Neural cell (in vitro differentiated cells): Measurements from ENCODE around the gene GNG7. TPM values are rescaled to one million over a fixed set of nuclear protein-coding genes. Genes with fewer than 3 reads are reported as not detected.

Experiments used
- H2AFZ ChIP-seq: fragments of 200-600, 300-800 bp; sonication (generic), shearing (Covaris generic); 2 replicates; pipeline ENCODE4 v1.6.0; 2014; ENCODE audit warnings: low read depth, mild to moderate bottlenecking, antibody characterized with exemption, low read length, moderate library complexity
- H3F3A ChIP-seq: fragments of 200-600 bp; shearing (Covaris generic); 2 replicates; pipeline ENCODE4 v1.6.1; 2016; ENCODE audit warnings: mild to moderate bottlenecking, moderate library complexity, mixed read lengths, antibody characterized with exemption, low read length; ENCODE audit not compliant: insufficient read depth, poor library complexity, severe bottlenecking
- H3K27ac ChIP-seq: fragments of 200-600, 300-800 bp; sonication (generic), shearing (Covaris generic); 2 replicates; pipeline ENCODE4 v1.5.1; 2014; ENCODE audit warnings: mild to moderate bottlenecking, low read length, moderate library complexity
- H3K27me3 ChIP-seq: fragments of 300-800, 200-600 bp; sonication (generic), shearing (Covaris generic); 2 replicates; pipeline ENCODE4 v1.6.0; 2014; ENCODE audit warnings: mild to moderate bottlenecking, low read depth, low read length, moderate library complexity; ENCODE audit not compliant: insufficient read depth
- H3K36me3 ChIP-seq: fragments of 300-800, 200-600 bp; sonication (generic), shearing (Covaris generic); 2 replicates; pipeline ENCODE4 v1.5.1; 2014; ENCODE audit warnings: mild to moderate bottlenecking, antibody characterized with exemption, low read length, moderate library complexity; ENCODE audit not compliant: insufficient read depth
- H3K4me2 ChIP-seq: fragments of 300-800, 200-600 bp; sonication (generic), shearing (Covaris generic); 2 replicates; pipeline ENCODE4 v1.6.0; 2014; ENCODE audit warnings: mild to moderate bottlenecking, low read length
- H3K4me3 ChIP-seq: fragments of 300-800, 200-600 bp; sonication (generic), shearing (Covaris generic); 2 replicates; pipeline ENCODE4 v1.5.1; 2014; ENCODE audit warnings: mild to moderate bottlenecking, low read length, moderate library complexity
- H3K79me2 ChIP-seq: fragments of 200-600 bp; shearing (Covaris generic); replicated peaks from 2 replicates; pipeline ENCODE4 v1.6.0; 2014; ENCODE audit warnings: mild to moderate bottlenecking, low read length, moderate library complexity; ENCODE audit not compliant: insufficient read depth
- H3K9ac ChIP-seq: fragments of 300-800, 200-600 bp; sonication (generic), shearing (Covaris generic); 2 replicates; pipeline ENCODE4 v1.6.1; 2016; ENCODE audit warnings: mild to moderate bottlenecking, low read length, mixed read lengths
- H3K9me2 ChIP-seq: fragments of 200-600 bp; shearing (Covaris generic); 2 replicates; pipeline ENCODE4 v1.6.1; 2016; ENCODE audit warnings: mild to moderate bottlenecking, low read length, mixed read lengths; ENCODE audit not compliant: insufficient read depth
- H3K9me3 ChIP-seq: fragments of 200-600, 300-800 bp; sonication (generic), shearing (Covaris generic); 2 replicates; pipeline ENCODE4 v1.6.1; 2016; ENCODE audit warnings: mild to moderate bottlenecking, mixed run types, low read length, moderate library complexity, mixed read lengths
- H4K20me1 ChIP-seq: fragments of 200-600 bp; shearing (Covaris generic); 2 replicates; pipeline ENCODE4 v1.6.1; 2016; ENCODE audit warnings: mild to moderate bottlenecking, mixed run types; ENCODE audit not compliant: insufficient read depth
- EP300 ChIP-seq: fragments of 450-650 bp; conservative IDR thresholded peaks from 2 replicates; pipeline ENCODE4 v1.6.1; 2014; ENCODE audit warnings: antibody characterized with exemption, mild to moderate bottlenecking, moderate library complexity; ENCODE audit not compliant: poor library complexity, severe bottlenecking
- EZH2 ChIP-seq: fragments of 200-600, 300-800 bp; shearing (Covaris generic), sonication (generic); IDR thresholded peaks from 2 replicates; pipeline ENCODE4 v1.6.1; 2014; ENCODE audit warnings: antibody characterized with exemption, low read length, borderline replicate concordance, mild to moderate bottlenecking; ENCODE audit not compliant: insufficient read depth, poor library complexity, severe bottlenecking
- MXI1 ChIP-seq: fragments of 450-650 bp; conservative IDR thresholded peaks from 2 replicates; pipeline ENCODE4 v1.6.1; 2014; ENCODE audit warnings: antibody characterized with exemption, mild to moderate bottlenecking; ENCODE audit not compliant: poor library complexity, severe bottlenecking
- POLR2AphosphoS5 ChIP-seq: IDR thresholded peaks from 2 replicates; pipeline ENCODE4 v1.6.1; 2012
- RAD21 ChIP-seq: fragments of 450-650 bp; conservative IDR thresholded peaks from 2 replicates; pipeline ENCODE4 v1.6.1; 2014; ENCODE audit warnings: antibody characterized with exemption, mild to moderate bottlenecking, moderate library complexity
- REST ChIP-seq: IDR thresholded peaks from 2 replicates; pipeline ENCODE4 v1.6.1; 2012; ENCODE audit warnings: borderline replicate concordance
- SMC3 ChIP-seq: fragments of 450-650 bp; conservative IDR thresholded peaks from 2 replicates; pipeline ENCODE4 v1.6.1; 2014; ENCODE audit warnings: antibody characterized with exemption, mild to moderate bottlenecking, moderate library complexity; ENCODE audit not compliant: poor library complexity
- TAF1 ChIP-seq: IDR thresholded peaks from 2 replicates; pipeline ENCODE4 v1.6.1; 2012; ENCODE audit warnings: low read depth
- polyA plus RNA-seq: library from polyadenylated mRNA; depleted of rRNA; stranded (reverse); fragments of >200 nt; gene quantifications from 2 replicates; pipeline ENCODE4 v1.2.3, GENCODE V29; 2014
- TF ChIP-seq, protein P1 (sequence below): fragments of 450-650 bp; IDR thresholded peaks from 2 replicates; pipeline ENCODE4 v1.5.1; 2014; ENCODE audit warnings: antibody characterized with exemption, mild to moderate bottlenecking, moderate library complexity; ENCODE audit not compliant: poor library complexity, severe bottlenecking

The GNG7 gene
- polyA plus RNA-seq, 1 donor from 2014 or later = 3.0 TPM

DNA sequence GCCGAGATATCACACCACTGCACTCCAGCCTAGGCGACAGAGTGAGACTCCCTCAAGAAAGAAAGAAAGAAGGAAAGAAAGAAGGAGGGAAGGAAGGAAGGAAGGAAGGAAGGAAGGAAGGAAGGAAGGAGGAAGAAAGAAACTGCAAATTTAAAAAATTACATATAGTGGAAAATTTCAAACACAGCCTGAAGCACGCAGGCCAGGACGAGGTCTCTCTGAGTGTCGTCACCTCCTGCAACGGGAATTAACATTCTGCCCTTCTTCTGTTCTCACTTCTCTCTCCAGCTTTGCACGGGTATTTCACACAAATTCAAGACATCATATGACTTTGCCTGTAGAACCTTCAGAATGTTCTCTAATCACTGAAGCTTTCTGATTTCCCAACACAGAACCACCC is 108.2 kb downstream of the GNG7 start:
- Histone ChIP-seq H3K9me3 (no peaks in the 10 kb centered on the region), H3K9me2 (no peaks in the 10 kb centered on the region), H3K36me3 (no peaks in the 10 kb centered on the region), H3K27ac (no peak overlapping the region), H2AFZ (no peak overlapping the region), H3K27me3 (no peaks in the 10 kb centered on the region), H3F3A (no peaks in the 10 kb centered on the region), H3K9ac (no peak overlapping the region), H3K4me3 (no peak overlapping the region), H4K20me1 (no peaks in the 10 kb centered on the region), H3K79me2 (no peaks in the 10 kb centered on the region), H3K4me2 (no peak overlapping the region)
- TF ChIP-seq TAF1 = no peak

GRCh38 chr19:2592824-2593223 is 109.7 kb downstream of the GNG7 start:
- Histone ChIP-seq H3K9me2 (no peaks in the 10 kb centered on the region), H3F3A (no peaks in the 10 kb centered on the region), H3K4me3 (no peak overlapping the region), H3K79me2 (no peaks in the 10 kb centered on the region), H3K4me2 (no peak overlapping the region), H2AFZ (no peak overlapping the region), H4K20me1 (no peaks in the 10 kb centered on the region), H3K27ac (no peak overlapping the region), H3K27me3 (no peaks in the 10 kb centered on the region), H3K36me3 (no peaks in the 10 kb centered on the region), H3K9ac (no peak overlapping the region), H3K9me3 (no peaks in the 10 kb centered on the region)
- TF ChIP-seq POLR2AphosphoS5 = no peak
- TF ChIP-seq EP300 = no peak
- TF ChIP-seq EZH2 = no peak
- TF ChIP-seq REST = no peak
- TF ChIP-seq MXI1 = no peak
- no peak for TF ChIP-seq RAD21
- TF ChIP-seq TAF1 = no peak
- no peak for TF ChIP-seq SMC3

- Histone ChIP-seq H3K9me3 (no peaks in the 10 kb centered on the region), H3K36me3 (no peaks in the 10 kb centered on the region), H3K27ac (no peak overlapping the region), H2AFZ (no peak overlapping the region), H4K20me1 (no peaks in the 10 kb centered on the region), H3K9me2 (no peaks in the 10 kb centered on the region), H3K4me3 (no peak overlapping the region), H3K79me2 (no peaks in the 10 kb centered on the region), H3F3A (no peaks in the 10 kb centered on the region), H3K4me2 (no peak overlapping the region), H3K9ac (no peak overlapping the region), H3K27me3 (no peaks in the 10 kb centered on the region)
- TF ChIP-seq MXI1 = no peak
- TF ChIP-seq POLR2AphosphoS5 = no peak
- no peak for TF ChIP-seq SMC3
- no peak for TF ChIP-seq EP300
- no peak for TF ChIP-seq TAF1
- TF ChIP-seq, protein P1, sequence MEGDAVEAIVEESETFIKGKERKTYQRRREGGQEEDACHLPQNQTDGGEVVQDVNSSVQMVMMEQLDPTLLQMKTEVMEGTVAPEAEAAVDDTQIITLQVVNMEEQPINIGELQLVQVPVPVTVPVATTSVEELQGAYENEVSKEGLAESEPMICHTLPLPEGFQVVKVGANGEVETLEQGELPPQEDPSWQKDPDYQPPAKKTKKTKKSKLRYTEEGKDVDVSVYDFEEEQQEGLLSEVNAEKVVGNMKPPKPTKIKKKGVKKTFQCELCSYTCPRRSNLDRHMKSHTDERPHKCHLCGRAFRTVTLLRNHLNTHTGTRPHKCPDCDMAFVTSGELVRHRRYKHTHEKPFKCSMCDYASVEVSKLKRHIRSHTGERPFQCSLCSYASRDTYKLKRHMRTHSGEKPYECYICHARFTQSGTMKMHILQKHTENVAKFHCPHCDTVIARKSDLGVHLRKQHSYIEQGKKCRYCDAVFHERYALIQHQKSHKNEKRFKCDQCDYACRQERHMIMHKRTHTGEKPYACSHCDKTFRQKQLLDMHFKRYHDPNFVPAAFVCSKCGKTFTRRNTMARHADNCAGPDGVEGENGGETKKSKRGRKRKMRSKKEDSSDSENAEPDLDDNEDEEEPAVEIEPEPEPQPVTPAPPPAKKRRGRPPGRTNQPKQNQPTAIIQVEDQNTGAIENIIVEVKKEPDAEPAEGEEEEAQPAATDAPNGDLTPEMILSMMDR = no peak
- TF ChIP-seq RAD21 = no peak
- no peak for TF ChIP-seq REST
- TF ChIP-seq EZH2 = no peak
Measured at GRCh38 chr19:2591537-2592291, 110.8 kb downstream of the GNG7 start.
